GM21529 (cell line): ENCODE data around the gene ANAPC16.
"Not testable (repeated sequence)": the region's sequence is repeated elsewhere in the genome, so short reads cannot be mapped to it uniquely, and the experiment has no call there.

Experiments
- ATAC-seq: cut with Tn5 transposase; IDR thresholded peaks from one replicate; pipeline ENCODE4 v1.9.1; 2021; ENCODE audit not compliant: unreplicated experiment

The ANAPC16 gene

DNA sequence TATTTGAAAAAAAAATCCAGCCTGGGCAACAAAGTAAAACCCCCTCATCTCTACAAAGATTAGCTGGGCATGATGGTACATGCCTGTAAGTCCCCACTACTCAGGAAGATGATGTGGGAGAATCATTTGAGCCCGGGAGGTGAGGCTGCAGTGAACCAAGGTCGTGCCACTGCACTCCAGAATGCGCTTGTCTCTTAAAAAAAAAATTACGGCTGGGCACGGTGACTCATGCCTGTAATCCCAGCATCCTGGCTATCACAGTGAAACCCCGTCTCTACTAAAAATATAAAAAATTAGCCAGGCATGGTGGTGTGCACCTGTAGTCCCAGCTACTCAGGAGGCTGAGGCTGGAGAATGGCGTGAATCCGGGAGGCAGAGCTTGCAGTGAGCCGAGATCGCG lies 4.4 kb upstream of the ANAPC16 start:
- not testable (repeated sequence) for ATAC-seq

DNA sequence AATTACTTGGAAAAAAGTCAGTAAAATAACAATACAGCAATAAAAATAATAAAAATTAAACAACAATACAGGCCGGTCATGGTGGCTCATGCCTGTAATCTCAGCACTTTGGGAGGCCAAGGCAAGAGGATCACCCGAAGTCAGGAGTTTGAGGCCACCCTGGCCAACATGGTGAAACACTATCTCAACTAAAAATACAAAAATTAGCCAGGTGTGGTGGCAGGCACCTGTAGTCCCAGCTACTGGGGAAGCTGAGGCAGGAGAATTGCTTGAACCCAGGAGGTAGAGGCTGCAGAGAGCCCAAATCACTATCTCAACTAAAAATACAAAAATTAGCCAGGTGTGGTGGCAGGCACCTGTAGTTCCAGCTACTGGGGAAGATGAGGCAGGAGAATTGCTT lies 4.0 kb upstream of the ANAPC16 start:
- ATAC-seq: not testable (repeated sequence)

- ATAC-seq: no peak
Observed at GRCh38 chr10:72218325-72218724, 2.5 kb downstream of the ANAPC16 start.

DNA sequence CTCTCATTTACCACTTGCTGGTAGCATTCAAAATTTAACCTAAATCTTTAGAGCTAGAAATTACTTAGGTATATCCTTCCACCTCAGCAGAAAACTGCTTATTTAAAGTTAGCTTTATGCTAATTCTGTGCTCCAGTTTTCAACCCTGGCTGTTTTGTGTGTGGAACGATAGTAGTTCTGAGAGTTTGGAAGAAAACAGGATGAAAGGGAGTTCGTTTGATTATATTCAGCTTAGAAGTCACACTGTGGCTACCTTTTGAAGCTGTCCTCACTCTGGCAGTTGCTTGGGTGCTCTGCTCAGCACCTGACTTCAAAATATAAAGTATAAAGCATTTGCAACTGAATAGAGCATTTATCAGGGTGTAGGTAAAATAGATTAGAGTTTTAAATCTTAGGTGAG lies 2.9 kb downstream of the ANAPC16 start:
- no peak for ATAC-seq

- ATAC-seq: no peak
Observed at GRCh38 chr10:72219235-72219814, 3.5 kb downstream of the ANAPC16 start.

GRCh38 chr10:72220637-72221036 lies 4.8 kb downstream of the ANAPC16 start:
- no peak for ATAC-seq

DNA sequence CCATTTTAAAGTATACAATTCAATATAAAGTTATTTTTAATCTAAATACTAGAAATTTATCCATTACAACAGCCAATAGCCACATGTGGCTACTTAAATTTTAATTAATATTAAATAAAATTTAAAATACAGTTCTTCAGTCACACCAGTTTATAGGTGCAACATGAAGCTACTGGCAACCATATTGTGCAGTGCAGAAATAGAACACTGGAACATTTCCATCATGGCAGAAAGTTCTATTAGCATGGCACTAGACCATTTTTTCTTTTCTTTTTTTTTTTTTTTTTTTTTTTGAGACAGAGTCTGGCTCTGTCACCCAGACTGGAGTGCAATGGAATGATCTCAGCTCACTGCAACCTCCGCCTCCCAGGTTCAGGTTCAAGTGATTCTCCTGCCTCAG lies 5.5 kb downstream of the ANAPC16 start:
- ATAC-seq: no peak

- no peak for ATAC-seq
Observed at GRCh38 chr10:72223743-72224101, 7.9 kb downstream of the ANAPC16 start.

DNA sequence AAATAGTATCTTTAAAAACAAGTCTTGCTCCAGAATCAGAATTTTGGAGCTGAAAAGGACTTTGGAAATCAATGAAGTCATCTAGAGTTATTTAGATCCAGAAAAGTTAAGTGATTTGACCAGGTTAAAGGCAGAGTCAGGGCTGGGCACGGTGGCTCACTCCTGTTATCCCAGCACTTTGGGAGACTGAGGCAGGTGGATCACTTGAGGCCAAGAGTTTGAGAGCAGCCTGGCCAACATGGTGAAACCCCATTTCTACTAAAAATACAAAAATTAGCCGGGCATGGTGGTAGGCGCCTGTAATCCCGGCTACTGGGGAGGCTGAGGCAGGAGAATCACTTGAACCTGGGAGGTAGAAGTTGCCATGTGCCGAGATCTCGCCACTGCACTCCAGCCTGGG lies 8.4 kb downstream of the ANAPC16 start:
- ATAC-seq: not testable (repeated sequence)

GRCh38 chr10:72226418-72227027 lies 10.7 kb downstream of the ANAPC16 start:
- no peak for ATAC-seq

- no peak for ATAC-seq
Observed at GRCh38 chr10:72227826-72228225, 12.0 kb downstream of the ANAPC16 start.

- ATAC-seq: no peak
Observed at GRCh38 chr10:72228318-72228751, 12.5 kb downstream of the ANAPC16 start.

DNA sequence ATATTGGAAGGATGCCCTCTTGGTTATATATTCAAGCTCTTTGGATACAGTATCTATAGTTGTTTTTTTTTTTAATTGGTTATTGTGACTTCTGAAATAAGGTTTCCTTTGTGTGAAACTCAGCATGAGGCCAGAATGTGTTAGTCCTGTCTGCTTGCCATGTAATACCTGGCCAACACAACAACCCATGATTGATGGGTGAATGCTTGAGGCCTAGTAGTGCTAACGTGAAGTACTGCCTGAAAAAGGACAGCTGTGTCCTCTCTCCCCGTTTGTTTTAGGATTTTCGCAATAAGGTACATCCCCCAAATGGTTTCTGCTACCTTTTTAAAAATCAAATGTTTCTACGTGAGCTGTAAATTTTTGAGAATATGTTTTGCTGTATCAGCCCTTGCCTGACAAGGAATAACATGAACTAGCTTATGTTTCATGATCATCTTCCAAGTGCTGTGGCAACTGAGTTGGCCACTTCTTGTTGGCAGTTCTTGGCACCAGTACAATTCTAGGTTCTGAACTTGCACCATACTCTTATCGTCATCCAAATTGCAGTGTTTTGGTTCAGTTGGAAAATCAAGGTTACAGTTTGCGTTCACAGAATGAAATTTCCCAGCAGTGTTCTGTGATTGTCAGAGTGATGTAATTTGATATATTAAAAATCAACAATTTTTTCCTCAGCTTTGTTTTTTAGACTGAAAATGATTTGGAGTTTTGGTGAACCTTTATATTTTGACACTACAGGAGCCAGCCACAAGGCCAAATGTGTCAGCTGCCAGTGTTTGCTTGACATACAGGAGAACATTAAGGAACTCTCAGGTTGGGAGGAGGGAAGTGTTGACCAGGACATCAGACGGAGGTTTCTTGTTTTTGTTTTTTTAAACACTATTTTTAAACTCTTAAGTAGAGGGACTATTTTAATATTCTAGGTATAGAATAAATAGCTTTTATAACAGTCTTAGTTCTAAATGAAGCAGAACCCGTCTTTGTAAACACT lies 13.7 kb downstream of the ANAPC16 start:
- no peak for ATAC-seq

DNA sequence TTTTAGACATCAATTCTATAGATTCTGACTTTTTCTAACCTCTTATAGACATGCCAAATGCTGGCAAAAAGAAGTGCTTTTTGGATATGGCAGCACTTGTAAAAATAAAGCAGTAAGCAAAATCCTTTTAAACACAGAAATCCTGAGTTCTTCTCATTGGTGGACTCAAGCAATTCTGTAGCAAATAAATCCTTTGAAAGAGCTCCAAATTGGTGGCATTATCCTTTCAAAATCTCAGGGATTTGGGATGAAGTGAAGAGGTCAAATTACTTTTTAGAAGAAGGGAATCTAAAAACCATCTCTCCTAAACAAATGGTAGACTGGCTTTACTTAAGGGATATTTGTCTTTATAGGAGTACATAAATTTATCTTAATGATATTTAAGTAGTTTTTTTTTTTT lies 17.8 kb downstream of the ANAPC16 start:
- ATAC-seq: no peak

DNA sequence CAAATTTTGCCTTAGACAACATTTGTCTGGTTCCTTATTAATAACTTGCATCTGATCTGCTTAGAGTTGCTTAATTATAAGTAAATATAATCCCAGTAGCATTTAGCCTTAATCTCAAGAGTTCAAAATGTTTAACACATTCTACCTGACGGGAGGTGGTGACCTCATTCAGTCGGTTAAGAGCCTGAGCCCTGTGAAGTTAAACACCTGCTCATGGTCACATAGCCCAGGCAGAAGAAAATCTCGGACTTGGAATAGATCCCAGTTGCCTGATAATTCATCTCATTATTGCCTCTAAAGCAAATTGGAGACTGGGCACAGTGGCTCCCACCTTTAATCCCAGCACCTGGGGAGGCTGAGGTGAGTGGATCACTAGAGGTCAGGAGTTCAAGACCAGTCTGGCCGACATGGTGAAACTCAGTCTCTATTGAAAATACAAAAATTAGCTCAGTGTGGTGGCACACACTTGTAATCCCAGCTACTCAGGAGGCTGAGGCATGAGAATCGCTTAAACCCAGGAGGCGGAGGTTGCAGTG lies 18.8 kb downstream of the ANAPC16 start:
- no peak for ATAC-seq

DNA sequence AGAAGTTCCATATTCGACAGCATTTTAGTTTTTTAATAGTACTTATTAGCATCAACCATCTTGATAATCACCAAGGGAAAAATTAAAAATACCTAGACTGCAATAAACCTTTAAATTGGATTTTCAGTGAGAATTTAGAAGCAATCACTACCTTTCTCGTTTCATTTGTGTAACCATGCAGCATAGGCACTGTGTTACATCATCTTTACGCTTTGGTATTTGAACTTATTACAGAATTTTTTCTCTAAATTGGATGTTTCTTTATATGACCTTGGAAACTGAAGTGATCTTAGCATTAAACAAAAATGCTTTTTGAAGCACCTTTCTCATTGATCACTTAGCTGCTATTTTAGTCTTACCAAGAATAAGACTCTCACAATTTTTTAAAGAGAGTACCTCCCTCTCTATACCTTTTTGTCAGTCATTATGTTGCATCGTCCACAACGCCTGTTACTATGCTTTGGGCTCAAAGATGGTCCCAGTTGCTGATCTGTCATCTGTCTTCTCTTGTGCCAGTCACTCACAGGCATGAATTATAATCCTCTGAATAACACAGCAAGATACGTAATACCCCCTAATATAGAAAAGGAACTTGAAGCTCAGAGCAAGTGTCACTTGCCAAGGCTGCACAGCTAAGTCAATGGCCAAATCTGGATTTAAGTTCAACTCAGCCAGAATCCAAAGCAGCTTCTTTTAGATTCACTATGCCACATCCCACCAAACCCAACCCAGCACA lies 19.9 kb downstream of the ANAPC16 start:
- ATAC-seq: no peak

GRCh38 chr10:72238392-72239175 lies 22.8 kb downstream of the ANAPC16 start:
- ATAC-seq: no peak

DNA sequence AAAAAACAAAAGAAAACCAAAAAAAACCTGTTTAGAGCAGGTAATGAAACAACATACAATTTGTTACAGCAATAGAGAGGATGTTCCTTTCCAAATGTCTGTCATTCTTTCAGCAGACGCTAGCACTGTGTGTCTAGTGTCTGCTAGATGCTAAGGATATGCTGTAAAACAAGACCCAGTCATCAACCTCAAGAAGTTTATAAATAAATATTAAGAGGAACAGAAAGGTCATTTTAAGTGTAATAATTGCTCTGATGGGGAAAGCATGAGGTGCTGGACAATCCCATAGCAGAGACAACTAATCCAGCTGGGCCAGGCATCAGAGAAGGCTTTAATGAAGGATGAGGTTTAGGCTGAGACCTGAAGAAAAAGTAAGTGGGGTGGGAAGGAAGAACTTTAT lies 23.6 kb downstream of the ANAPC16 start:
- no peak for ATAC-seq

- no peak for ATAC-seq
Observed at GRCh38 chr10:72240371-72240770, 24.6 kb downstream of the ANAPC16 start.

DNA sequence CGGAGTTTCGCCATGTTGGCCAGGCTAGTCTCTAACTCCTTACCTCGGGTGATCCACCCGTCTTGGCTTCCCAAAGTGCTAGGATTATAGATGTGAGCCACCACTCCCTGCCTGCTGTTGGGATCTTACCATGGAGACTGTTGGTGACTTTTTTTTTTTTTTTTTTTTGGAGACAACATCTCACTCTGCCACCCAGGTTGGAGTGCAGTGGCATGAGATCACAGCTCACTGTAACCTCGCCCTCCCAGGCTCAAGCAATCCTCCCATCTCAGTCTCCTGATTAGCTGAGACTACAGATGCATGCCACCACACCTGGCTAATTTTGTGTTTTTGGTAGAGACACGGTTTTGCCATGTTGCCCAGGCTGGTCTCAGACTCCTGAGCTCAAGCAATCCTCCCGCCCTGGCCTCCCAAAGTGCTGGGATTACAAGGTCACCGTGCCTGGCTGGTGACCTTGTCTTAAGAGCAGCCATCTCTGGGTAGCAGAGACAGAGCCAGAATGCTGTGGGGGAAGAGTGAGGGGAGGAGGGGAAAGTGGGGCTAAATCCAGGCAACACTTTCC lies 26.0 kb downstream of the ANAPC16 start:
- ATAC-seq: no peak
